Stimulated activated CD8-positive, alpha-beta memory T cell treated with anti-CD3 and anti-CD28 coated beads, Interleukin-4, amount 100 ng/mL, for 4 hours (primary cell): Measurements from ENCODE around the gene FRMD3.

Experiments used
- DNase-seq, 2 donors: peaks; one replicate each; pipeline ENCODE4 v3.0.0-alpha.2; 2020; ENCODE audit warnings: low read depth in 2 of 2, low spot score in 1 of 2

Gene FRMD3

GRCh38 chr9:83538172-83538889 lies at the start of gene FRMD3:
TSS of gene FRMD3 (minus strand) at chr9:83538401. CDS start at chr9:83538231, 170 bp downstream.
- no peak for DNase-seq

- DNase-seq: no peak
Measured at GRCh38 chr9:83584995-83585394, 46.8 kb upstream of the FRMD3 start.

- DNase-seq: no peak
Measured at GRCh38 chr9:83583151-83584014, 45.2 kb upstream of the FRMD3 start.

GRCh38 chr9:83582029-83582428 lies 43.8 kb upstream of the FRMD3 start:
- no peak for DNase-seq

- no peak for DNase-seq
Measured at GRCh38 chr9:83574482-83574881, 36.3 kb upstream of the FRMD3 start.

GRCh38 chr9:83572524-83572923 lies 34.3 kb upstream of the FRMD3 start:
- no peak for DNase-seq

GRCh38 chr9:83570359-83570758 lies 32.2 kb upstream of the FRMD3 start:
- no peak for DNase-seq

GRCh38 chr9:83569326-83569725 lies 31.1 kb upstream of the FRMD3 start:
- DNase-seq: no peak

- DNase-seq: no peak
Measured at GRCh38 chr9:83563360-83563759, 25.2 kb upstream of the FRMD3 start.

GRCh38 chr9:83560169-83560826 lies 22.1 kb upstream of the FRMD3 start:
- no peak for DNase-seq

GRCh38 chr9:83557771-83558170 lies 19.6 kb upstream of the FRMD3 start:
- DNase-seq: no peak

- DNase-seq: no peak
Measured at GRCh38 chr9:83557317-83557716, 19.1 kb upstream of the FRMD3 start.

- no peak for DNase-seq
Measured at GRCh38 chr9:83554278-83554677, 16.1 kb upstream of the FRMD3 start.

- DNase-seq: no peak
Measured at GRCh38 chr9:83544002-83544698, 5.9 kb upstream of the FRMD3 start.

GRCh38 chr9:83538890-83539238 lies 663 bp upstream of the FRMD3 start:
- no peak for DNase-seq

- DNase-seq: no peak
Measured at GRCh38 chr9:83537331-83538171, 650 bp downstream of the FRMD3 start.

GRCh38 chr9:83536332-83536731 lies 1.9 kb downstream of the FRMD3 start:
- DNase-seq: no peak

GRCh38 chr9:83535736-83536135 lies 2.5 kb downstream of the FRMD3 start:
- DNase-seq: no peak

GRCh38 chr9:83533296-83533695 lies 4.9 kb downstream of the FRMD3 start:
- no peak for DNase-seq

GRCh38 chr9:83526901-83527300 lies 11.3 kb downstream of the FRMD3 start:
- no peak for DNase-seq
